ENCODE data around the gene TAPBP.
"Not testable (repeated sequence)": the region's sequence is repeated elsewhere in the genome, so short reads cannot be mapped to it uniquely, and the experiment has no call there.

The TAPBP gene

GRCh38 chr6:33273924-33274902, 39.7 kb downstream of the TAPBP start:
- no peak for DNase-seq

DNA sequence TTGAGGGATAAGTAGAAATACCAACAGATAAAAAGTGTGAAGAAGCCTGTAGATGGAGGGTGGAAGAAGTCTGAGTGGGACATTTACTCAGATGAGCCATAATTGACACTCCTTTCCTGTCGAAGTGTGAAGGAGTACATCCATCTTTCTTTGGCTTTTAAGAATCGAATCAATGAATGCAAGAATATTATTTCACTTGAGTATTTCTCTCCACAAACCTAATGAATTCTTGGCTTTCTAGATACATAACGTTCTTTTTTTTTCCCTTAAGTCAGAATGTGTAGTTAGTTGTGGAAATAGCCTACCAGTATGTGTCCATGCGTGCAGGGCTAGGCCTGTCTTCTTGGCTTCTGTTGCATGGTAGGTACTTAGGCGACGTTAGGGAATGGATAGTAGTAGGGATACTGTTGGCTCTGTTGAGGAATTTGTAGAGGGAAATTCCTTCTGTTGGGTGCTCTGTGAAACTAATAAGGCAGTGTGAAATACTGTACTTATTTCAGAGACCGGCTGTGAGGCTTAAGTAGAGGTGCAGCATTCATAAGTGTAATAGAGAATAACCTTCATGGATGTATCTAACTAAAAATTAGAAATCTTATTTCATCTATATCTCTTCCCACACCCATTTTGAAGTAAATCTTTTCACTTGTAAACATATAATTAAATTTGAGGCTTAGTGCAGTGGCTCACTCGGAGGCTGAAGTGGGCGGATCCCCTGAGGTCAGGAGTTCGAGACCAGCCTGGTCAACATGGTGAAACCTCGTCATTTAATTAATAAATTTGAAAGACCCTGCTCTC, 40.6 kb downstream of the TAPBP start:
- no peak for DNase-seq

DNA sequence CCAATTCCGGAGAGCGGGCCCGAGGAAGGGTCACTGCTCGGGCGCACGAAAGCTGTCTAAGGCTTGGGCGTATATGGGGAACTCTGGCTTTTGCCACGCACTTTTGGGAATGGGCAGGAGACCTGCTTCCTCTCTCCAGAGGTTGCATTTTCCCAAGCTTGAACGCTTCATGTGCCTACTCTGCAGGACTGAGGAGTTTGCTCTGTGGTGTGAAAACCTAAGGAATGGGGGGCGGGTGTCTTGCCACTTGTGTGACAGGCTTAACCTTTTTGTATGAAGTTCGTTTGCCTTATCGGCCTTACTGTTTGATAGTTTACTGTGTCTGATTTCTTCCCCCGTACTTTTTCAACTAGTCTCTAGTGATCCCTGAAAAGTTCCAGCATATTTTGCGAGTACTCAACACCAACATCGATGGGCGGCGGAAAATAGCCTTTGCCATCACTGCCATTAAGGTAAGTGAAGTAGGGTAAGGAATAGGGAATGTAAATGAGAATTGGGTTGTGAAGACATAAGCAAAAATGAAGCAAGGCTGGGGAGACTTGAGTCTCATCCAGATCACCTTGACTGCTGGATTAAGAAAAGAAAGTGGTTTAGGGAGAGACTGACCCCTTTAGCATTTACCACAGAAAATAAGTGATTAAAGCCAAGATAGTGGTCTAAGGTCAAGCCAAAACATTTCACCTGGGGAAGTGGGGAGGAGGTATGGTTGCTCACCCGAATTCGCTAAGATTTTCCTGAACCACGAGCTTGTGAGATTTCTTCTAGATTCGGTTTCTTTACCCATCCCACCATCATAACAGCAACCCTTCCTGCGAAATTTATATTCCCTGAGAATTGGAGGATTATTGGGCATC, 41.4 kb downstream of the TAPBP start:
- no peak for DNase-seq

- peak; percentile 96 for DNase-seq
Measured at GRCh38 chr6:33271468-33272274, 42.2 kb downstream of the TAPBP start, which contains the start of the genes RPS18 and VPS52. RPS18 (plus strand) TSS chr6:33272075; CDS start chr6:33272120, 45 bp downstream. VPS52 (minus strand) TSS chr6:33271876; CDS start chr6:33271675, 201 bp downstream.

DNA sequence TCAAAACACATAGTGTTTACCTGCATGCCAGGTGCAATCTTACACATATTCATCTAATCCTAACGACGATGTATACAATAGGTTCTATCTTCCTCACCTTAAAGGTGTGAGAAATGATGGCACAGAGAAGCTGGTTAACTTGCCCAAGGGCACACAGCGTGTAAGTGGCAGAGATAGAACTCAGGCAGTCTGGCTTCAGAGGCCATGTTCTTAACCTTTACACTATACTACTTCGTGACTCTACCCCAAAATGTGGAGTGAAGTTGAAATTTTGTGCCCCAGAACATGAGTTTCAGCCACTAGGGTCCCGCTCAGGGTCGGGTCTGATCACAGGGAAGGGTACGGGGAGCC, 42.8 kb downstream of the TAPBP start:
- DNase-seq = no peak

- no peak for DNase-seq
Measured at GRCh38 chr6:33264015-33264414, 49.9 kb downstream of the TAPBP start.

- DNase-seq = not testable (repeated sequence)
Measured at GRCh38 chr6:33262490-33262889, 51.4 kb downstream of the TAPBP start.

DNA sequence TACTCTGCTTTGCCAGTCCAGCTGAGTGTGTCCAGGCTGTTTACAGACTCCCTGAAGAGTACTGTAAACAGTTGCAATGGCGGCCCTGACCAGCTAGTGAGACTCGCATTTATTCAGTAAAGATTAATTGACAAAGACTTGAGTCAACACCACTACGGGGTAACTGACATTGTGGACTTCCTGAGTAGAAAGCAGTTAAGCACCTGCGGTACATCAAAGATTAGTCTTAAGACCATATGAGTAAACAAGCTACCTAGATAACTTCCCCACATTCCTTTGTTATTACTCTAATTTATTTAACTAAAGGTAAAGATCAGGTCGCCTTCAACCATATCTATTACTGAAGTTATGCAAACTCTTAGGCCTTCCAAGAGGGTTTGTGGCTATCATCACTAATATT, 54.8 kb downstream of the TAPBP start:
- no peak for DNase-seq

- no peak for DNase-seq
Measured at GRCh38 chr6:33254591-33254990, 59.3 kb downstream of the TAPBP start.

DNA sequence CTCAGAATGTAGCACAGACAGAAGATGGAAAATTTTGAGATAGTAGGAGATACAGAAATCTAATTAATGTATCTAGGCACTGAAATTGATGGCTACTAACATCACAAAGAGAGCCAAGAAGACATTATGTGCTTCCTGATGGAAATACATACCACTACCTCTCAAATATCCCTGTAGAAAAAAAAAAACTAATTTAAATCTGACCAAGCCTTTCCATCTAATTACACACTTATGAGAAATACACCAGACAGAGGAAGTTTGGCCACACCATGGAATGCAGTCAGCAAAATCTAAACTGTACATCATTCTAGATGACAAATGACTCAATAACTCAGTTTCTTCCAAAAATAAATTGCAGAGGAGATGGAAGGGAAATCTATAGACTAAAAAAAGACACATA, 61.1 kb downstream of the TAPBP start:
- DNase-seq = no peak

DNA sequence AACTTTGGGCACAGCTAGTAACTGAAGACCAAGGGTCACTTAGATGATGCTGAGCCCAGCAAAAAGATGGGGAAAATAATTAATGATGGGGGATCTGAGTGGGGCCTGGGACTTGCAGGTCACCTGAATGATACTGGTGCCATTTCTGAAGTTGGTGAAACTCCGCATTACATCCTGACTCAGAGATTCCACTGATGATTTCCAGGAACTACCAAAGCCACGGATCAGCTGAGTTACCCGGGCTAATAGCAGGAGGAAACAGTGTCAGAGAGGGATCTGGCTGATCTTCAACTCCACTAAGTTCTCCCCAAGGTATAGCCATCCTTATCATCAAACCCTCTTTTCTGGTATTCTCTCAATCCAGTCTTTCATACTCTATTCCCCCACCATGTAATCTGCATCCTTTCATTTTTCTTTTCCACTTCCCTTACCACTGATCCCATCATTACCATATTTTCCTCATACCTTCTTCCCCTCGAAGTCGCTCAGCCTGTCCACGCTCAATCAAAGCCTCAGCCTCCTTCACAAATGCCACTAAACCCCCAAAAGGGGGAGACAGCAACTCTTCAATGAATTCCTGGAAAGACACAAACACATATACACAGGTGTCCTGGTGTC, 62.4 kb downstream of the TAPBP start:
- DNase-seq = no peak

DNA sequence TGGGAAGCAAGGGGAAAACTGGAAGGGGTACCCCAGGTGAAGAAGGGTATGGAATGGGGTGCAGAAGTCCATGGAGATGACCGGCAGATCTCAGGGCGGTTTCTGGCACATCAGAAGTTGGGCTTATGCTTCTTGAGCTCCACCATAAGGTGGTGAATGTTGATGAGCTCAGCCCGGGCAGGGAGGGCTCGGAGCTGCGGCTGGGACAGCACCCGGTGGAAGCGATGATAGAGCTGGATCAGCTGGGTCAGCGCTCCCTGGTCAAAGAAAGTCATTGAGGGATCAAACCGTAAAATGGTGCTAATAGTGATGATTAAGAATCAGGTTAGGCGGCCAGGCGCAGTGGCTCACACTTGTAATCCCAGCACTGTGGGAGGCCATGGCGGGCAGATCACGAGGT, 63.1 kb downstream of the TAPBP start:
- DNase-seq = no peak

DNA sequence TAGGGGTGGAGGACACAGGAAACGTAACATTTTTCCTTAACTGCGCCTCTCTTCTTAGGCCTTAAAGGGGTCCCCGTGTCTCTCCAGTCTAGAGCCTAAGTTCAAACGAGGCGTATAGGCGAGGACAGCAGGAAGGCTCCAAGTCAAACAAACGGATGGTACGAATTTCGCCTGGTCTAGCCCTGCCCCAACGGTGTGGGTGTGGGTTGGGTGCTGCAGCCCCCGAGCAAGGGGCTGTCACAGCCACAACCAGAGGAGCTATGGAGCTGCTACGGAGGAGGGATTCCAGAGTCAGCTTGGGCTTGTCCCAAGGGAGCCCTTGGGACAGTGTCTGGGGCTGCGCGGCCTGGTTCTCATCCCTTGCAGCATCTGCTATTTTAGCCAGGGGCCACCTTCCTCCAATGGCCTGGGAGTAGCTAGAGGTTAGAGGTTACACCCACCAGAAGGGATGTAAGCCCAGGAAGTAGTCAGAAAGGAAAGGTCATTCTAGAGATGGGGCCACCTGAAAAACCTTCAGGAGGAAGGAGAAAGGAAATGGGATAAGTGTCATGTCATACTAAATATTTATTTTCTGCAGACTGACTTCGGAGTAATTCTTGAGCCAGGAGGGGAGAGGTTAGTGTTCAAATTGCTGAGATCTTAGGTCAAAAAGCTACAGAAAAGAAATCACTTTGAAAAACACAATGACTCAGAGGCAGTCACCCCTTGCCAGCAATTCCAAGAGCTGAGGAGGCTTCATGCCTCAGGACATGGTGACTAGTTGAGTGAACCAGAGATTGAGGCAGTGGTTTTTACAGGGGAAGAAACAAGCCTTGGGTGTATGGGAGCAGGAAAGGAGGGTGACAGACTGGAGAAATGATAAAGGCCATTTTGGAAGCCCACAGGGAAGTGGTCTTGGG, 63.9 kb downstream of the TAPBP start:
- DNase-seq = no peak
